Measurements from ENCODE around the gene CTXND2. TPM values are rescaled to one million over a fixed set of nuclear protein-coding genes. Genes with fewer than 3 reads are reported as not detected.

The CTXND2 gene
- total and polyA plus RNA-seq, 2 of the 4 experiments (the other 2 are of a cell fraction): not detected

DNA sequence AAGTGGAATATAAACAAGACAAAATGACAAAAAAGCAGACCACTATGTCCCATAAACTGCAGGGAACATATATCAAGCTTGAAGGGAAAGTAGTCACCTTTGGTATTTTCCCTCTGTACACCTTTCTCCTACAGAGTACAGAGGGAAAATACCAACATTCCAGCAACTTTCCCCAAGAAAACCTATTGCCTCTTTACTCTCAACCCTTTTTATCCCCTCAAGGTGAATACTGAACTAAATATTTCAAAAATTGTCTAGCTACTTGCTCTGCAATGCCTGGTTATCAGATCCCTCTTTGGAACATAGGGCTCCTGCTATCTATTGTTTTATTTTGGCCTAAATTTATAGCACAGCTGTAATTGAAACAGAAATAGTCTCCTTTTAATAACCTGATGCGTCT, 15.8 kb downstream of the CTXND2 start:
- no peaks in the 10 kb centered on the region for H3K79me1 ChIP-seq (ENCODE audit: low read depth in 1 of 2, low read length in 2 of 2)
- H2BK5ac ChIP-seq (ENCODE audit: low read depth, low read length, poor library complexity, severe bottlenecking): no peak overlapping the region
- ATAC-seq (ENCODE audit: low read depth) (no peak), DNase-seq (no peak)
- WGBS, 2 experiments (ENCODE audit: extremely low coverage in 2 of 2, insufficient read length in 1 of 2): no CpG with 5 or more reads among the region's 1 CpG
- no peak overlapping the region for H4K8ac ChIP-seq (ENCODE audit: low read depth in 2 of 2, low read length in 2 of 2)
- H3K18ac ChIP-seq (ENCODE audit: low read depth, low read length): no peak overlapping the region
- no peak overlapping the region for H3K4ac ChIP-seq (ENCODE audit: low read depth, low read length)
- H3K4me3 ChIP-seq (ENCODE audit: insufficient read depth, low read depth, low read length): no peak overlapping the region
- no peak overlapping the region for H3K56ac ChIP-seq (ENCODE audit: extremely low read depth, insufficient read depth, low read length)
- H3K27ac ChIP-seq (ENCODE audit: insufficient read depth, low read length): no peak overlapping the region
- ChIA-PET CTCF (no interaction called here), POLR2A (ENCODE audit: unreplicated experiment) (no interaction called here)
- H3K4me2 ChIP-seq (ENCODE audit: low read depth, low read length): no peak overlapping the region
- no peaks in the 10 kb centered on the region for H4K20me1 ChIP-seq (ENCODE audit: insufficient read depth, low read length)
- H3K27me3 ChIP-seq (ENCODE audit: control insufficient read depth, insufficient read depth, low read length): peaks cover 3% of the 10 kb centered on the region; the same call in 1 of the 2 replicates
- in situ Hi-C loops (cut with MboI; ENCODE audit: low sequenced_read_pairs): no loop called here
- H3K9me1 ChIP-seq (ENCODE audit: insufficient read depth, low read length): no peaks in the 10 kb centered on the region
- H2AFZ ChIP-seq (replicated peaks; ENCODE audit: low read length, poor library complexity): no peak overlapping the region
- no peak overlapping the region for H4K5ac ChIP-seq (ENCODE audit: low read depth, low read length)
- no peak overlapping the region for H3K23ac ChIP-seq (ENCODE audit: low read depth, low read length)
- H3K4me1 ChIP-seq (ENCODE audit: control insufficient read depth, insufficient read depth, low read length): no peaks in the 10 kb centered on the region
- TF ChIP-seq RAD21 (IDR thresholded peaks at IDR 0.05; ENCODE audit: low read length) (no peak), RFX5 (IDR thresholded peaks at IDR 0.05; ENCODE audit: low read depth, low read length) (no peak), BHLHE40 (IDR thresholded peaks at IDR 0.05; ENCODE audit: low read depth, low read length) (no peak), MXI1 (IDR thresholded peaks at IDR 0.05; ENCODE audit: borderline replicate concordance, low read depth, low read length) (no peak), MAZ (IDR thresholded peaks at IDR 0.05; ENCODE audit: borderline replicate concordance, low read depth, low read length) (no peak), SMC3 (IDR thresholded peaks at IDR 0.05; ENCODE audit: low read depth, low read length) (no peak), FOS (IDR thresholded peaks at IDR 0.05; ENCODE audit: low read depth, low read length) (no peak), CHD1 (IDR thresholded peaks at IDR 0.05; ENCODE audit: low read depth, low read length) (no peak), POLR2A (IDR thresholded peaks at IDR 0.05; ENCODE audit: low read depth, low read length) (no peak), MAFK (IDR thresholded peaks at IDR 0.05; ENCODE audit: low read depth, low read length) (no peak), NFE2L2 (IDR thresholded peaks at IDR 0.05; ENCODE audit: low read depth, low read length) (no peak), RCOR1 (IDR thresholded peaks at IDR 0.05; ENCODE audit: insufficient replicate concordance, low read length) (no peak)
- TF ChIP-seq, protein P1, sequence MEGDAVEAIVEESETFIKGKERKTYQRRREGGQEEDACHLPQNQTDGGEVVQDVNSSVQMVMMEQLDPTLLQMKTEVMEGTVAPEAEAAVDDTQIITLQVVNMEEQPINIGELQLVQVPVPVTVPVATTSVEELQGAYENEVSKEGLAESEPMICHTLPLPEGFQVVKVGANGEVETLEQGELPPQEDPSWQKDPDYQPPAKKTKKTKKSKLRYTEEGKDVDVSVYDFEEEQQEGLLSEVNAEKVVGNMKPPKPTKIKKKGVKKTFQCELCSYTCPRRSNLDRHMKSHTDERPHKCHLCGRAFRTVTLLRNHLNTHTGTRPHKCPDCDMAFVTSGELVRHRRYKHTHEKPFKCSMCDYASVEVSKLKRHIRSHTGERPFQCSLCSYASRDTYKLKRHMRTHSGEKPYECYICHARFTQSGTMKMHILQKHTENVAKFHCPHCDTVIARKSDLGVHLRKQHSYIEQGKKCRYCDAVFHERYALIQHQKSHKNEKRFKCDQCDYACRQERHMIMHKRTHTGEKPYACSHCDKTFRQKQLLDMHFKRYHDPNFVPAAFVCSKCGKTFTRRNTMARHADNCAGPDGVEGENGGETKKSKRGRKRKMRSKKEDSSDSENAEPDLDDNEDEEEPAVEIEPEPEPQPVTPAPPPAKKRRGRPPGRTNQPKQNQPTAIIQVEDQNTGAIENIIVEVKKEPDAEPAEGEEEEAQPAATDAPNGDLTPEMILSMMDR (conservative IDR thresholded peaks at IDR 0.05; ENCODE audit: low read depth, low read length): no peak
- TF ChIP-seq, protein P2, sequence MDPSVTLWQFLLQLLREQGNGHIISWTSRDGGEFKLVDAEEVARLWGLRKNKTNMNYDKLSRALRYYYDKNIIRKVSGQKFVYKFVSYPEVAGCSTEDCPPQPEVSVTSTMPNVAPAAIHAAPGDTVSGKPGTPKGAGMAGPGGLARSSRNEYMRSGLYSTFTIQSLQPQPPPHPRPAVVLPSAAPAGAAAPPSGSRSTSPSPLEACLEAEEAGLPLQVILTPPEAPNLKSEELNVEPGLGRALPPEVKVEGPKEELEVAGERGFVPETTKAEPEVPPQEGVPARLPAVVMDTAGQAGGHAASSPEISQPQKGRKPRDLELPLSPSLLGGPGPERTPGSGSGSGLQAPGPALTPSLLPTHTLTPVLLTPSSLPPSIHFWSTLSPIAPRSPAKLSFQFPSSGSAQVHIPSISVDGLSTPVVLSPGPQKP (IDR thresholded peaks at IDR 0.05; ENCODE audit: borderline replicate concordance, low read depth, low read length): no peak
- no peaks in the 10 kb centered on the region for H3K36me3 ChIP-seq (ENCODE audit: control insufficient read depth, insufficient read depth, low read length)
- H3K9ac ChIP-seq (ENCODE audit: low read depth, low read length): no peak overlapping the region
- H2BK15ac ChIP-seq (ENCODE audit: low read depth, low read length): no peak overlapping the region
- H2BK20ac ChIP-seq (ENCODE audit: low read depth, low read length): no peak overlapping the region
- H3K14ac ChIP-seq (replicated peaks; ENCODE audit: low read depth, low read length): no peak overlapping the region
- BruUV-seq (replicated peaks): no TSS peak
- H2BK120ac ChIP-seq (ENCODE audit: low read depth, low read length): no peak overlapping the region
- intact Hi-C loops (cut with micrococcal nuclease): no loop called here
- dilution Hi-C loops (cut with HindIII; ENCODE audit: low sequenced_read_pairs, unreplicated experiment): no loop called here
- no peaks in the 10 kb centered on the region for H3K9me3 ChIP-seq (ENCODE audit: control insufficient read depth, insufficient read depth, low read length)
- no peak overlapping the region for H2AK9ac ChIP-seq (replicated peaks; ENCODE audit: low read depth, low read length, poor library complexity)
- no peak overlapping the region for H2AK5ac ChIP-seq (ENCODE audit: low read depth, low read length)
- H4K91ac ChIP-seq (ENCODE audit: insufficient read depth, low read depth, low read length): no peak overlapping the region
